Vagina (tissue), 2 donors: ENCODE measurements around the gene SCRT2. TPM values are rescaled to one million over a fixed set of nuclear protein-coding genes. Genes with fewer than 3 reads are reported as not detected.
"Not testable (repeated sequence)": the region's sequence is repeated elsewhere in the genome, so short reads cannot be mapped to it uniquely, and the experiment has no call there.

Source experiments
- DNase-seq, 2 donors: peaks; one replicate each; pipeline ENCODE4 v3.0.0-alpha.2; 2017; ENCODE audit errors: extremely low spot score in 2 of 2
- H3K27ac ChIP-seq: fragments of 200-600 bp; sonication (generic); one replicate; pipeline ENCODE4 v1.5.1; 2019
- H3K27me3 ChIP-seq: fragments of 200-600 bp; sonication (generic); one replicate; pipeline ENCODE4 v1.5.1; 2019
- H3K36me3 ChIP-seq, 2 donors: fragments of 200-600 bp; sonication (generic); one replicate each; pipeline ENCODE4 v1.5.1; 2017 to 2019
- H3K4me1 ChIP-seq: fragments of 200-600 bp; sonication (generic); one replicate; pipeline ENCODE4 v1.5.1; 2019
- H3K4me3 ChIP-seq, 2 donors: fragments of 200-600 bp; sonication (generic); 1 replicate in 1 of 2; 2 replicates in 1 of 2; pipeline ENCODE4 v1.5.1; 2016 to 2019
- H3K9me3 ChIP-seq: fragments of 200-600 bp; sonication (generic); one replicate; pipeline ENCODE4 v1.5.1; 2019
- CTCF ChIP-seq, 3 experiments: fragments of 450-650 bp in 2 of 3; fragments of 200-600 bp in 1 of 3; sonication (generic) in 1 of 3; IDR thresholded peaks; one replicate each; pipeline ENCODE4 v1.5.1; 2017 to 2019; ENCODE audit warnings: antibody characterized with exemption in 3 of 3, mild to moderate bottlenecking in 2 of 3, moderate library complexity in 2 of 3
- POLR2A ChIP-seq, 2 donors: fragments of 450-650 bp; IDR thresholded peaks; one replicate each; pipeline ENCODE4 v1.6.1; 2017; ENCODE audit warnings: antibody characterized with exemption in 2 of 2, mild to moderate bottlenecking in 2 of 2, moderate library complexity in 2 of 2
- POLR2AphosphoS5 ChIP-seq, 2 donors: sonication (generic); formaldehyde crosslinking; IDR thresholded peaks; one replicate each; pipeline ENCODE4 v1.9.0; 2017; ENCODE audit warnings: antibody characterized with exemption in 2 of 2, mild to moderate bottlenecking in 2 of 2, low read depth in 1 of 2; ENCODE audit not compliant: insufficient read depth in 1 of 2
- intact Hi-C: fragments of 100-400 bp; cut with DNase I; formaldehyde crosslinking; loops from one replicate; pipeline ENCODE4 v1.15.1; 2023
- total RNA-seq: library from RNA; depleted of rRNA; stranded (reverse); fragments of >200 nt; gene quantifications from one replicate; pipeline ENCODE4 v1.2.3, GENCODE V29; 2016

Gene SCRT2
- total RNA-seq, result not detected

GRCh38 chr20:675453-676314, at the start of gene SCRT2:
Gene SCRT2 (minus strand): TSS chr20:675802. CDS start chr20:675601, 201 bp downstream.
- intact Hi-C loops, result no loop called here
- H3K36me3 ChIP-seq, result no peaks in the 10 kb centered on the region
- H3K4me3 ChIP-seq, result no peak within 1 kb of the TSS
- no peaks in the 10 kb centered on the region for H3K9me3 ChIP-seq
- H3K27me3 ChIP-seq, result peaks cover 8% of the 10 kb centered on the region
- peaks cover 13% of the 10 kb centered on the region for H3K4me1 ChIP-seq
- H3K27ac ChIP-seq, result no peak within 1 kb of the TSS
- TF ChIP-seq POLR2AphosphoS5 (IDR thresholded peaks at IDR 0.05; ENCODE audit: insufficient read depth in 1 of 2, low read depth in 1 of 2) (no peak), CTCF (IDR thresholded peaks at IDR 0.05) (no peak), POLR2A (IDR thresholded peaks at IDR 0.05) (no peak)
- no peak for DNase-seq

GRCh38 chr20:724797-725196, 49.2 kb upstream of the SCRT2 start:
- H3K36me3 ChIP-seq, H3K4me1 ChIP-seq, intact Hi-C loops, H3K27me3 ChIP-seq, H3K27ac ChIP-seq, H3K4me3 ChIP-seq, H3K9me3 ChIP-seq, DNase-seq: not testable (repeated sequence)

- Histone ChIP-seq H3K27me3 (no peaks in the 10 kb centered on the region), H3K27ac (no peak overlapping the region), H3K4me3 (no peak overlapping the region), H3K36me3 (no peaks in the 10 kb centered on the region), H3K9me3 (no peaks in the 10 kb centered on the region), H3K4me1 (peaks cover 10% of the 10 kb centered on the region)
- no peak for DNase-seq
- intact Hi-C loops, result no loop called here
- TF ChIP-seq POLR2A (IDR thresholded peaks at IDR 0.05) (no peak), CTCF (IDR thresholded peaks at IDR 0.05) (no peak), POLR2AphosphoS5 (IDR thresholded peaks at IDR 0.05; ENCODE audit: insufficient read depth in 1 of 2, low read depth in 1 of 2) (no peak)
Observed at GRCh38 chr20:723756-724155, 48.2 kb upstream of the SCRT2 start.

GRCh38 chr20:722822-723644, 47.4 kb upstream of the SCRT2 start:
- no peaks in the 10 kb centered on the region for H3K9me3 ChIP-seq
- intact Hi-C loops, result no loop called here
- H3K27me3 ChIP-seq, result no peaks in the 10 kb centered on the region
- no peak overlapping the region for H3K27ac ChIP-seq
- no peak for TF ChIP-seq POLR2AphosphoS5 (IDR thresholded peaks at IDR 0.05; ENCODE audit: insufficient read depth in 1 of 2, low read depth in 1 of 2)
- TF ChIP-seq CTCF (IDR thresholded peaks at IDR 0.05), result no peak
- no peak for TF ChIP-seq POLR2A (IDR thresholded peaks at IDR 0.05)
- peaks cover 3% of the 10 kb centered on the region for H3K4me1 ChIP-seq
- H3K36me3 ChIP-seq, result no peaks in the 10 kb centered on the region
- H3K4me3 ChIP-seq, result no peak overlapping the region
- no peak for DNase-seq

GRCh38 chr20:721876-722275, 46.3 kb upstream of the SCRT2 start:
- no peak for DNase-seq
- Histone ChIP-seq H3K4me1 (no peaks in the 10 kb centered on the region), H3K36me3 (no peaks in the 10 kb centered on the region), H3K27ac (no peak overlapping the region), H3K27me3 (no peaks in the 10 kb centered on the region), H3K9me3 (no peaks in the 10 kb centered on the region), H3K4me3 (no peak overlapping the region)
- TF ChIP-seq POLR2AphosphoS5 (IDR thresholded peaks at IDR 0.05; ENCODE audit: insufficient read depth in 1 of 2, low read depth in 1 of 2), result no peak
- no peak for TF ChIP-seq POLR2A (IDR thresholded peaks at IDR 0.05)
- no peak for TF ChIP-seq CTCF (IDR thresholded peaks at IDR 0.05)
- intact Hi-C loops, result no loop called here
